ENCODE data around the gene PRDM13.

The PRDM13 gene

DNA sequence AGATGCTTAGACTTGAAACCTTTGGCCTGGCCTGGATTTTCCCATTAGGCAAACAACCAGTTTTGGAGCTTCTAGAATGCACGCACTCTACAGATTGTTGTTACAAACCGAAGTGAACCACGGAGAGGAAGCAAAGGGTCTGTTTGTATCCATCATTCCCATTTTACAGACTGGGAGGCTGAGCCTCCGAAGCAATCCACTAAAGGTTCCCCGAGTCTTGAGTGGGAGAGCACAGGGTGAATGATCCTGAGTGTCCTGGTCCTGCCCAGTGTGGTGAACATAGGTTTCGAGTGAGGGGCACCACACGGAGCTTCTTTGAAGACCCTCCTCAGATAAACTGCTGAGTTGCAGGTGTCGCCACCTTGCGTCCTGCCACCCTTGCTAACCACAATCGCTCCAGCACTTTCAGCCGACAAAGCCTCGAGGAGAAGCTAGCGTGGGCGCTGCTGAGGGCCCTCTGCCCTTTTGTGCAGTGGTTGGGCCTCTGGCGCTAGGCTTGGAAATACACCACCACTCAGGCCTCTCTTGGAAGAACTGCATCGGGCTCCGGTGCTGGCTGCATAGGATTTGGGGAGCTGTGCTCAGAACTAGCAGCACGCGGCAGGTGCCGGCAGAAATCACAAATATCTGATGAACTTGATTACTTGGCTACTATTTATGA is 1.4 kb upstream of the PRDM13 start:
- peaks cover 19% of the 10 kb centered on the region for H3K4me1 ChIP-seq (ENCODE audit: control insufficient read depth, insufficient read depth, low read length)
- peaks cover 98% of the 10 kb centered on the region for H3K27me3 ChIP-seq (replicated peaks; ENCODE audit: control insufficient read depth, insufficient read depth, low read length)
- no peak overlapping the region for H3K4me3 ChIP-seq (ENCODE audit: low read length)
- H3K9ac ChIP-seq (ENCODE audit: low read length) = no peak overlapping the region
- peaks cover 10% of the 10 kb centered on the region for H3K9me3 ChIP-seq (ENCODE audit: control insufficient read depth, low read length)
- H3K36me3 ChIP-seq (ENCODE audit: control insufficient read depth, insufficient read depth, low read length, severe bottlenecking) = no peaks in the 10 kb centered on the region
- no peak for DNase-seq (ENCODE audit: low read depth)

- no peak for DNase-seq (ENCODE audit: low read depth)
- Histone ChIP-seq H3K4me3 (ENCODE audit: low read length) (no peak overlapping the region), H3K36me3 (ENCODE audit: control insufficient read depth, insufficient read depth, low read length, severe bottlenecking) (no peaks in the 10 kb centered on the region), H3K4me1 (ENCODE audit: control insufficient read depth, insufficient read depth, low read length) (peaks cover 19% of the 10 kb centered on the region), H3K9ac (ENCODE audit: low read length) (no peak overlapping the region), H3K27me3 (replicated peaks; ENCODE audit: control insufficient read depth, insufficient read depth, low read length) (peaks cover 98% of the 10 kb centered on the region), H3K9me3 (ENCODE audit: control insufficient read depth, low read length) (peaks cover 10% of the 10 kb centered on the region)
Measured at GRCh38 chr6:99605911-99606655, 550 bp upstream of the PRDM13 start.

GRCh38 chr6:99607416-99608036 is 893 bp downstream of the PRDM13 start:
- no peaks in the 10 kb centered on the region for H3K36me3 ChIP-seq (ENCODE audit: control insufficient read depth, insufficient read depth, low read length, severe bottlenecking)
- H3K9me3 ChIP-seq (ENCODE audit: control insufficient read depth, low read length) = peaks cover 10% of the 10 kb centered on the region
- no peak for DNase-seq (ENCODE audit: low read depth)
- peaks cover 97% of the 10 kb centered on the region for H3K27me3 ChIP-seq (replicated peaks; ENCODE audit: control insufficient read depth, insufficient read depth, low read length)
- H3K4me1 ChIP-seq (ENCODE audit: control insufficient read depth, insufficient read depth, low read length) = peaks cover 18% of the 10 kb centered on the region
- no peak overlapping the region for H3K4me3 ChIP-seq (ENCODE audit: low read length)
- no peak overlapping the region for H3K9ac ChIP-seq (ENCODE audit: low read length)

DNA sequence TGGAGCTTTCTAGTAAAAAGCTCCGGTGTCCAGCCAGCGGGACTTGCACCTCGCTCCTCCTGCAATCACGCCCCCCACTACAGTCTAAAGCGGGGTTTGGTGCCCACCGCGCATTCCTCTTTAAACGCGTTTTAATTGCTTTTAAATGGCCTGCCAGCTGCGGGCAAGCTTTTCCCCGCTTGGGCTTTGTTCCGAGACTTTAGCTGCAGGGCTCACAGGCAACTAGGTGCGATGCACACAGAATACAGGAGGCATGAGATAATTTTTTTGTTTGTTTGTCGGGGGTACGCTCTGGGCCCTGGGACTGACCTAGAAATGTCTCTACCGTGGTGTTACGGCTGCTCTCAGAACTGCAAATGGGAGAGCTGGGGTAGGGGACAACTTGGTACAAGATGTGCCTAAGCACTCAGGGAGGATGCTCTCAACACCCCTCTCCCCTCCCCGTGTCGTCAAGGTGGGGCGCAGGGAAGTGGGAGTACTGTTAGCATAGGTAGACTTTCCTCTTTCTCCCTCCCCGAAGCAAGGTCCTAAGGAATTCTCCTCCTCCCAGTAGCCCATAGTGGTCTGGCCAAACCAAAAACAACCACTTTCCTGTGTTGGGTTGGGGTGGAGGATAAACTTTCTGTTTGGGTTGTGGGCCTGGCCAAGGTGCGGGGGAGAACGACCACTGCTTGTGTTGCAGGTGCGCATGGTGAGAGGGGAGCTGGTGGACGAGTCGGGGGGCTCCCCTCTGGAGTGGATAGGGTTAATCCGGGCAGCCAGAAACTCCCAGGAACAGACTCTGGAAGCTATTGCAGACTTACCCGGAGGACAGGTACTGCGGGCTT is 1.6 kb downstream of the PRDM13 start:
- Histone ChIP-seq H3K4me3 (ENCODE audit: low read length) (no peak overlapping the region), H3K36me3 (ENCODE audit: control insufficient read depth, insufficient read depth, low read length, severe bottlenecking) (no peaks in the 10 kb centered on the region), H3K4me1 (ENCODE audit: control insufficient read depth, insufficient read depth, low read length) (peaks cover 12% of the 10 kb centered on the region), H3K9ac (ENCODE audit: low read length) (no peak overlapping the region), H3K9me3 (ENCODE audit: control insufficient read depth, low read length) (peaks cover 10% of the 10 kb centered on the region), H3K27me3 (replicated peaks; ENCODE audit: control insufficient read depth, insufficient read depth, low read length) (peaks cover 96% of the 10 kb centered on the region)
- no peak for DNase-seq (ENCODE audit: low read depth)

GRCh38 chr6:99608886-99609482 is 2.4 kb downstream of the PRDM13 start:
- Histone ChIP-seq H3K4me3 (ENCODE audit: low read length) (no peak overlapping the region), H3K4me1 (ENCODE audit: control insufficient read depth, insufficient read depth, low read length) (peaks cover 5% of the 10 kb centered on the region), H3K9me3 (ENCODE audit: control insufficient read depth, low read length) (peaks cover 10% of the 10 kb centered on the region), H3K27me3 (replicated peaks; ENCODE audit: control insufficient read depth, insufficient read depth, low read length) (peaks cover 93% of the 10 kb centered on the region), H3K36me3 (ENCODE audit: control insufficient read depth, insufficient read depth, low read length, severe bottlenecking) (no peaks in the 10 kb centered on the region), H3K9ac (ENCODE audit: low read length) (no peak overlapping the region)
- DNase-seq (ENCODE audit: low read depth) = no peak

DNA sequence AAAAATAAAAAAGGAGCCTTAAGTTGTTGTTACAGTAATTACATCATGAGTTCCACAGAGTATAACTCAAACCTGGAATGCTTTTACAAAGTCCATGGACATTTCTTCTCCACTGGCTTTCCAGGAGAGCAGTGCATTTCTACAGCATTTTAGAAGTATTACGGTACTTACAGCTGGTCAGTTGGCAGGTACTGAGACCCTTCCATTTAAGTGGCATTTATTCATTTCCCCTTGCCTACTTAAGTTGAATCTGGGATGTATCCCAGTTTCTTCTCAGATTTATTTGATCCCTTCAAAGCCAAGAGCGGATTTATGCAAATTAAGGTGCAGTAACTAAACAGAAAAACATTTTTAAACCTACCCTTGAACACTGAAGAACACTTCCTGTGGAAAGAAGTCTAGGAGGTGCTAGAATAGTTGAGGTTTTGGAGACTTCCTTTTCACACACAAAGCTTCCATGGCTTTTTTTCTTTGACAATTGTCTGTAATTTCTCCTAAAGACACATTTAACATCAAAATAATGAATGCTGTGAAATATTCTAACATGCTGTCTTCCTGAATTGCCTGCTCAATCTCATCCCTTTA is 3.4 kb downstream of the PRDM13 start:
- Histone ChIP-seq H3K36me3 (ENCODE audit: control insufficient read depth, insufficient read depth, low read length, severe bottlenecking) (no peaks in the 10 kb centered on the region), H3K27me3 (replicated peaks; ENCODE audit: control insufficient read depth, insufficient read depth, low read length) (peaks cover 93% of the 10 kb centered on the region)

GRCh38 chr6:99611148-99611547 is 4.5 kb downstream of the PRDM13 start:
- peaks cover 2% of the 10 kb centered on the region for H3K9me3 ChIP-seq (ENCODE audit: control insufficient read depth, low read length)
- H3K4me3 ChIP-seq (ENCODE audit: low read length) = no peak overlapping the region
- DNase-seq (ENCODE audit: low read depth) = no peak
- H3K4me1 ChIP-seq (ENCODE audit: control insufficient read depth, insufficient read depth, low read length) = no peaks in the 10 kb centered on the region
- H3K27me3 ChIP-seq (replicated peaks; ENCODE audit: control insufficient read depth, insufficient read depth, low read length) = peaks cover 93% of the 10 kb centered on the region
- H3K9ac ChIP-seq (ENCODE audit: low read length) = no peak overlapping the region
- no peaks in the 10 kb centered on the region for H3K36me3 ChIP-seq (ENCODE audit: control insufficient read depth, insufficient read depth, low read length, severe bottlenecking)

More for the DNA sequence above, 3.4 kb downstream of the PRDM13 start:
- no peaks in the 10 kb centered on the region for H3K4me1 ChIP-seq (ENCODE audit: control insufficient read depth, insufficient read depth, low read length)
- DNase-seq (ENCODE audit: low read depth) = no peak
- no peak overlapping the region for H3K9ac ChIP-seq (ENCODE audit: low read length)
- H3K4me3 ChIP-seq (ENCODE audit: low read length) = no peak overlapping the region
- peaks cover 8% of the 10 kb centered on the region for H3K9me3 ChIP-seq (ENCODE audit: control insufficient read depth, low read length)

DNA sequence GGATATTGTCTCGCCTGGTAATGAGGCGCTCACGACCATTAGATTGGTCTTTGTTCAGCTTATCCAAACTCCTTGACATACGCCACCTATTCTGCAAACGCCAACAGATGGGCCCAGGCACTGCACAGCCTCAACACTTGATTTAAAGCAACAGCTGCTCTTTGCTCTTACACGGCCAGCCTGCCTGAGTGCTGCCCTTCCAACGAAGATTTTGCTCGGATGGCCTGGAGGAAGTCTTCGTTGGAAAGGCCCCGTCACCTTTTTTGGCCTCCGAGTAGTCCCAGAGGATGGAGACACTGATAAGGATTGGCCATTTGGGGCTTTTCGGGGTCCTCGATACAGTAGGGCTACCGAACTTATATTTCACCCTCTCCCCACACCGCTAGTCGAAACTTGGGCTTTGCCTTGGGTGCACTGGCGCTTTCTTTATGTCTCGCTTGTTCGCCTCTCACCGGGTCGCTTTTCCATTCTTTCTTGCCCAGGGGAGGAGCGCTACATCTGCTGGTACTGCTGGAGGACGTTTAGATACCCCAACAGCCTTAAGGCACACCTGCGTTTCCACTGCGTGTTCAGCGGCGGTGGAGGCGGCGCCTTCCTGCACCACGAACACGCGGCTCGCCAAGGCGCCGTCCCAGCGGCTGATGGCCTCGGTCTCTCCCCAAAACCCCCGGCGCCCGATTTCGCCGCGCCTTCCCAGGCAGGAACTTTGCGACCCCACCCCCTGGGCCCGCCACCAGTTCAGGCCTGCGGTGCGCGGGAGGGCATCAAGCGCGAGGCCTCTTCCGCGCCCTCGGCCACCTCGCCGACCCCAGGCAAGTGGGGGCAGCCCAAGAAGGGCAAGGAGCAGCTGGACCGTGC is 6.1 kb downstream of the PRDM13 start:
- peak overlapping the region; percentile 48 for H3K4me3 ChIP-seq (ENCODE audit: low read length)
- H3K27me3 ChIP-seq (replicated peaks; ENCODE audit: control insufficient read depth, insufficient read depth, low read length) = peaks cover 93% of the 10 kb centered on the region
- no peak overlapping the region for H3K9ac ChIP-seq (ENCODE audit: low read length)
- no peaks in the 10 kb centered on the region for H3K4me1 ChIP-seq (ENCODE audit: control insufficient read depth, insufficient read depth, low read length)
- H3K36me3 ChIP-seq (ENCODE audit: control insufficient read depth, insufficient read depth, low read length, severe bottlenecking) = no peaks in the 10 kb centered on the region
- DNase-seq (ENCODE audit: low read depth) = no peak
- no peaks in the 10 kb centered on the region for H3K9me3 ChIP-seq (ENCODE audit: control insufficient read depth, low read length)

DNA sequence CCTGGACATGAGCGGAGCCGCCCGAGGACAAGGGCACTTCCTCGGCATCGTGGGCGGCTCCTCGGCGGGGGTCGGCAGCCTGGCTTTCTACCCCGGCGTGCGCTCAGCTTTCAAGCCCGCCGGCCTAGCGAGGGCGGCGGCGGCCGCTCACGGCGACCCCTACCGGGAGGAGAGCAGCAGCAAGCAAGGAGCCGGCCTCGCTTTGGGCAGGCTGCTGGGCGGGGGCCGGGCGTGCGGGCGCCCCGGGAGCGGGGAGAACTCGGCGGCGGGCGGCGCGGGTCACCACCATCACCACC is 6.7 kb downstream of the PRDM13 start:
- DNase-seq (ENCODE audit: low read depth) = peak; percentile 26
- peaks cover 93% of the 10 kb centered on the region for H3K27me3 ChIP-seq (replicated peaks; ENCODE audit: control insufficient read depth, insufficient read depth, low read length)
- H3K9ac ChIP-seq (ENCODE audit: low read length) = no peak overlapping the region
- peak overlapping the region; percentile 48 for H3K4me3 ChIP-seq (ENCODE audit: low read length)
- no peaks in the 10 kb centered on the region for H3K36me3 ChIP-seq (ENCODE audit: control insufficient read depth, insufficient read depth, low read length, severe bottlenecking)
- H3K9me3 ChIP-seq (ENCODE audit: control insufficient read depth, low read length) = peaks cover 4% of the 10 kb centered on the region
- no peaks in the 10 kb centered on the region for H3K4me1 ChIP-seq (ENCODE audit: control insufficient read depth, insufficient read depth, low read length)
